Measurements from ENCODE around the gene PUSL1.

PUSL1 gene

DNA sequence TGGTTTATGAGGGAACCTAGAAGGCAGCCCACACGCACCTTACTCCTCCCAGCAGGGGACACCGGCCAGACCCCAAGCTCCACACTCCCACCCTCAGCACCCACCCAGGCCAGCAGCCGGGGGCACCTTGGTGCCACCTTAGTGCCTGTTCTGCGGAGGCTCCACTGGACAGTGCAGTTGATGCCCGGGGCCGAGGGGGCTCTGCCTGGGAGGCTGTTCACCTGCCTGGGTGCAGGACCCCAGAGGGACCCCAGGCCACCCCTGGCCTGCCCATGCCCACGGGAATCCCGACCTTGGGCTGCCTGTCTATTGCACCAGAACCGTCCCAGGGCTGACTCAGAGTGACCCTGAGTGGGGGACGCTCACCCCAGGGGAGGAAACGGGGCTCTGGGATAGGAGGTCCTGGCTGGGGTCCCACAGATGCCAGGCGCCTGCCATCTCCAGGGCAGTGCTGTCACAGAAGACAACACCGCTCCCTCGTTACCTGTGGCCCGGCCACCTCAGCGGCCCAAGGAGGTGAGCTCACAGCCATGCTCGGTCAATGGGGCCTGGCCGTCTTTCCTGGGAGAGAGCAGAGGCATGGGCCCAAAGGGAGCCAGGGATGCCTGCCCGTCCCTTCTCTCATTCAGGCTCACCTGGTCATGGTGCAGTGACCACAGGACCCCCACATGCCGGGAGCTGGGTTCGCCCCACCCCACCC lies 27.5 kb upstream of the PUSL1 start:
- no peak for DNase-seq

DNA sequence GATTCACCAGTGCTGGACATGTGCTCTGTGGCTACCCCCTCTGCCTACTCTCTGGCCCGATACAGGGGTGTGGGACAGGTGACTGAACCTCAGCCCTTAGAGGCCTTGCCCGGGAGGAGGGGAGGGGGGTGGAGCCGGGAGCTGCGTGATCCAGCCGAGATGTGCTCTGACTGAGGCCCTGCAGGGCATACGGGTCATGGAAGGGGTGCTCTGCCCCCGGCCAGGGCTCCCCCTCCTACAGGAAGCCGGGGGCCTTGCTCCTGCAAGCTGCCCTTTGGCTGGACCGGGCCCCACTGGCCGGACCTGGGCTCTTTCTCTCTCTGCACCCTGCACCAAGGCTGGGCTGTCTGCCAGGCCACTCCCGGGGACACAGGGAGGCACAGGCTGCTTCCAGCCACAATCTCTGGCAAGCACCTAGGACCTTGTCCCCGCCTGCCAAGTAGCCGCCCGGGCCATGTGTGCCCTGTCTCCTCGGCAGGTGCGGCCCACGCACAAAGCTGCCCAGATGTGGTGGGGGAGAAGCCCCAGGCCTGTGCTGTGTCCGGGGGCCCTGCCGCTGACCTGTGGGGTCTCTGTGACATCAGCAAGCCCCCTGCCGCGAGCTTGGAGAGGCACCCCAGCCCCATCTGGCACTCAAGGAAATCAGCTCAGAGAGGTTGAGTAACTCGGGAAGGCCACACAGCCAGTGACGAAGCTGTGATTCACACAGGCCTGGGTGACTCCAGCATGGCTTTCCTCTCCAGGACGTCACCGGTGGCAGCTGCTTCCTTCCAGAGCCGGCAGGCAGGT lies 26.7 kb upstream of the PUSL1 start:
- no peak for DNase-seq

DNA sequence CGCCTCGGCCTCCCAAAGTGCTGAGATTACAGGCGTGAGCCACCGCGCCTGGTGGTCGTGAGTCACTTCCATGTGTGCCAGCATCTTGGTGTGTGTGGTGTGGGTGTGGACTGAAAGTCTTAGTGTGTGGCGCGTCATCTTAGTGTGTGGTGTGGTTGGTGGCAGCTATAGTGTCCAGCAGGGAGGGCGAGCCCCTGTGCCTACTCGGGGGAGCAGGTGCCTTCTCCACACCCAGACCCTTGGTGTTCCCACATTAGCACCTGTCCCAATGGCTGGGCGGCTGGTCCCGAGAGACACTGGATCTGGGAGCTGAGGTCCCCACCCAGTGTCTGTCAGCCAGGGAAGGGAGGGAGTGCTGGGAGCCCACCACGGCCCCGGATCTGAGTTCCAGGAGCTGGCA lies 25.4 kb upstream of the PUSL1 start:
- no peak for DNase-seq

DNA sequence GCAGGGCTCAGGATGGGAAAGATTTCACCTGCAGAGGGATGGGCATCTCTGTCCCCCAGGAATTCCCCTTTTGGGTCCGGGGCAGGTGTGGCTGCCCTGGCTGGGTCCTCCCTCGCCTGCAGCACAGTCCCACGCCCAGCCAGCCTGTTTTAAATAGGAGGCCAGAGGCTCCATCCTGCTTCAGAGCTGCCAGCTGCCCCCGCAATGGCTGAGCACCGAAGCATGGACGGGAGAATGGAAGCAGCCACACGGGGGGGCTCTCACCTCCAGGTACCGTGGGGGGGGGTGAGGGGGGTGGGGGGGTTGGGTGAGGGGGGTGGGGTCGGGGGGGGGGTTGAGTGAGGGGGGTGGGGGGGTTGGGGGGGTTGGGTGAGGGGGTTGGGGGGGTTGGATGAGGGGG lies 24.6 kb upstream of the PUSL1 start:
- no peak for DNase-seq

DNA sequence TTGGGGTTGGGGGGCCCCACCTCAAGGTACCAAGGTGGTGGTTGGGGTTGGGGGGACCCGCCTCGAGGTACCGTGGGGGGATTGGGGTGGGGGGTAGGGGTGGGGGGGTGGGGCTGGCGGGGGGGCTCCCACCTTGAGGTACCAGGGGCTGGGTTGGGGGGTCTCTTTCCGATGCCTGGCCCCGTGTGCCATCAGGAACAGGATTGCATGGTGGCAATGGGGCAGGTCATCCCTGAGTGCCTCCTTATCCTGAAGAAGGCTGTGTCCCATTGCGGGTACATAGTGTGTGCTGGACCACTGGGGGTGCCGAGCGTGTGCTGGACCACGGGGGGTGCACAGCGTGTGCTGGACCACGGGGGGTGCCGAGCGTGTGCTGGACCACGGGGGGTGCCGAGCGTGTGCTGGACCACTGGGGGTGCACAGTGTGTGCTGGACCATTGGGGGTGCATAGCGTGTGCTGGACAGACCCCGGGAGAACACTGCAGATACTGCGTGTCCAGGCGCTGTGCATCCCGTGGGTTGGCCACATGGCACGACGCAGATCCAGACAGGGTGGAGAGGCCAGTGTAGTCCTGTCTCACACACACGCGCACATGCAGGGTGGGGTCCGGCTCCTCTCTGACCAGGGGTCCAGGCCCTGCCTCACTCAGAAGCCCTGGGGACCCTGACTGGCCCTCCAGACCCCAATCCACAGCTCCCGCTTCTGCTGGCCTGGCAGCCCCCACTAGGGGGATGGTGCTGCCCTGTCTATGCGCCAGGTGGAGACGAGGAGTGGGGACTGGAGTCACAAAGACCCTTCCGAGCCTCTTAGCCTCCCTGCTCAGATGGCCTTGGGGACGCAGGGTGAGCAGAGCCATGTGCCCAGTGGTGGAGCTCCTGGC lies 23.9 kb upstream of the PUSL1 start:
- no peak for DNase-seq

DNA sequence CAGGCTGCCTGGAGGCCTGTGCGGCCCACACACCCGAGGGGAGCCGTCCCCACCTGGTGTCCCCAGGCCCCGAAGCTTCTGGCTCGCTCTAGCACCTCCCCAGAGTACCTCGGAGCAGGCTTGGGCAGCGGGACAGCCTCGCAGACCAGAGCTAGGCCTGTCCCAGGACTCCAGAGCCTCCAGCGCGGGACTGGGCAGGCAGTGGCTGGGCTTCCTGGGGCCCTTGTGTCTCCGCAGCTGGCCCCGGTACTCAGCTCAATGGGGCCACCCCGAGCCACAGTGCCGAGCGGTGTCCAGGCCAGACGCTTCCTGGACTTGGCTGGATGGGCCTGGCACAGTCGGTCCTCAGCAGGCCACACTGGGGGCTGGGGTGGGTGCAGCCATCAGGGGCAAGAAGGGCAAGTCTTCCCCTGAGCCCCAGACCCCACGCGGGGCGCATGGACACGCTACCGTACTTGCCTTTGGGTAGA lies 23.3 kb upstream of the PUSL1 start:
- no peak for DNase-seq

DNA sequence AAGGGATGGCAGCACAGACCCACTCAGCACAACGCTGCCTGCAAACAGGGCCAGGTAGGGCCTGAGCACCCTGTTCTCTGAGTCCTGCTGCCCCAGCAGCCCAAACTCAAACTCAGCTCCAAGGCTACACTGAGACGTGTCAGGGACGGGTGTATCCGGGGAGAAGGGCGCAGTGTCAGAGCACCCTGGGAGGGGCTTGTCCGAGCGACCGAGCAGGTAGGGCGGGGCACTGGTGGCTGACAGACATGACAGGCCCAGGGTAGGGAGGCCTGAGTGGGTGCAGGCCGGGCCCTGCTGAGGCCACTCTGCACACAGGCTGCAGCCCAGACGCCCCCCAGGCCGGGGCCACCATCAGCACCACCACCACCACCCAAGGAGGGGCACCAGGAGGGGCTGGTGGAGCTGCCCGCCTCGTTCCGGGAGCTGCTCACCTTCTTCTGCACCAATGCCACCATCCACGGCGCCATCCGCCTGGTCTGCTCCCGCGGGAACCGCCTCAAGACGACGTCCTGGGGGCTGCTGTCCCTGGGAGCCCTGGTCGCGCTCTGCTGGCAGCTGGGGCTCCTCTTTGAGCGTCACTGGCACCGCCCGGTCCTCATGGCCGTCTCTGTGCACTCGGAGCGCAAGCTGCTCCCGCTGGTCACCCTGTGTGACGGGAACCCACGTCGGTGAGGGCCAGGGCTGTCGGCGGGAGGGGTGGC lies 22.6 kb upstream of the PUSL1 start:
- DNase-seq = no peak

DNA sequence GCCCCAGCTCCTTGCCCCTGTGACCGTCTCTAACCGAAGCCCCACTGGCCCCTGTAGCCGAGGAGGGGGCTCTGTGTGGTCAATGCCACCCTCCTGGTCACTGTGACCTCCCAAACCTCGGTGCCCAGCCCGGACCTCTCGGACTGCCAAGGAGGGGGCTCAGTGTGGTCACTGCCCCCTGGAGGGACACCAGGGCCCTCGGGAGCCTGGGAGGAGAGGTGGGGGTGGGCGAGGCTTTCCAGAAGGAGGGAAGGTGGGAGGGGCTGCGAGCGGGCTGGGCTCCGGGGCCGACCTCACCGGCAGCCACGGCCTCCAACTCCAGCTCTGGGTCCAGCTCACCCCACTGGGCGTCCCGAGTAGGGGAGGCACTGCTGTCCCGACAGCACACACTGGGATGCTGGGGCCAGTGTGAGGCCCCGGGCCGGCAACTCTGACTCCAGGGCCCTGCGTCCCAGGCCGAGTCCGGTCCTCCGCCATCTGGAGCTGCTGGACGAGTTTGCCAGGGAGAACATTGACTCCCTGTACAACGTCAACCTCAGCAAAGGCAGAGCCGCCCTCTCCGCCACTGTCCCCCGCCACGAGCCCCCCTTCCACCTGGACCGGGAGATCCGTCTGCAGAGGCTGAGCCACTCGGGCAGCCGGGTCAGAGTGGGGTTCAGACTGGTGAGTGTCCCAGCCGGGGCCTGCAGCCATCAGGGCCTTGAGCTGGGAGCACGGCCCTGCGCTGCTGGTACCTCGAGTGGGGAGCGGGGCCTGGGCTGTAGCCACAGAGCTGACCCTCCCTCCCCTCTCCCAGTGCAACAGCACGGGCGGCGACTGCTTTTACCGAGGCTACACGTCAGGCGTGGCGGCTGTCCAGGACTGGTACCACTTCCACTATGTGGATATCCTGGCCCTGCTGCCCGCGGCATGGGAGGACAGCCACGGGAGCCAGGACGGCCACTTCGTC lies 21.8 kb upstream of the PUSL1 start:
- no peak for DNase-seq

DNA sequence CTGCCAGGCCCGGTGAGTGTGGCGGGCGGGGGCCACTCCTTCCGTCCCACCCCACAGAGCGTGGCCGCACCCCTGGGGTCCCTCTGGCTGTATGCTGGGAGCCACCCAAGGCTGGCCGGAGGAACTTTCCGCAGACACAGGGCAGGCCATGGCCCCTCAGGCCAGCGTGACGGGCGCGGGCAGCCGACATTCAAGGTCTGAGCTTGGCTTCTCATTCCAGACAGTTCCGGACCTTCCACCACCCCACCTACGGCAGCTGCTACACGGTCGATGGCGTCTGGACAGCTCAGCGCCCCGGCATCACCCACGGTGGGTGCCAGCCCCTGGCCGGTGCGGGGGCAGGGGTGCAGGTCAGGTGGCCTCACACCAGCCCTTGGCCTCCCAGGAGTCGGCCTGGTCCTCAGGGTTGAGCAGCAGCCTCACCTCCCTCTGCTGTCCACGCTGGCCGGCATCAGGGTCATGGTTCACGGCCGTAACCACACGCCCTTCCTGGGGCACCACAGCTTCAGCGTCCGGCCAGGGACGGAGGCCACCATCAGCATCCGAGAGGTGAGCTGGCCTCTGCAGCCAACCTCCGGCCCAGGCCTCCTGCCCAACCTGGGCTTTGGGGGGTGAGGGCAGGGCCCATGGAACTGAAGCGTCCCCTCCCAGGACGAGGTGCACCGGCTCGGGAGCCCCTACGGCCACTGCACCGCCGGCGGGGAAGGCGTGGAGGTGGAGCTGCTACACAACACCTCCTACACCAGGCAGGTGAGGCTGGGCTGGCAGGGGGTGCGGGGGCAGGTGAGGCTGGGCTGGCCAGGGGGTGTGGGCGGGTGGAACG lies 20.9 kb upstream of the PUSL1 start:
- DNase-seq = no peak

DNA sequence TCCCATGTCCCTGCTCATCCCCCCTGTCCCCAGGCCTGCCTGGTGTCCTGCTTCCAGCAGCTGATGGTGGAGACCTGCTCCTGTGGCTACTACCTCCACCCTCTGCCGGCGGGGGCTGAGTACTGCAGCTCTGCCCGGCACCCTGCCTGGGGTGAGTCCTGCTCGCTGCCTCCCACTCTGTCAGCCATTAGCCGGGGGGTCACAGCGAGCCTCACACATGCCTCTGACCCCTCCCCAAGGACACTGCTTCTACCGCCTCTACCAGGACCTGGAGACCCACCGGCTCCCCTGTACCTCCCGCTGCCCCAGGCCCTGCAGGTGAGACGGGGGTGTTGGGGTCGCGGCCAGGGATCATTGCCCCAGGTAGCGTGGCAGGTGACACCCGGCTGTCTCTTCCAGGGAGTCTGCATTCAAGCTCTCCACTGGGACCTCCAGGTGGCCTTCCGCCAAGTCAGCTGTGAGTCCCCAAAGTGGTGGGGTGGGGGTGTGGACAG lies 18.1 kb upstream of the PUSL1 start:
- DNase-seq = peak; percentile 57 to 72

DNA sequence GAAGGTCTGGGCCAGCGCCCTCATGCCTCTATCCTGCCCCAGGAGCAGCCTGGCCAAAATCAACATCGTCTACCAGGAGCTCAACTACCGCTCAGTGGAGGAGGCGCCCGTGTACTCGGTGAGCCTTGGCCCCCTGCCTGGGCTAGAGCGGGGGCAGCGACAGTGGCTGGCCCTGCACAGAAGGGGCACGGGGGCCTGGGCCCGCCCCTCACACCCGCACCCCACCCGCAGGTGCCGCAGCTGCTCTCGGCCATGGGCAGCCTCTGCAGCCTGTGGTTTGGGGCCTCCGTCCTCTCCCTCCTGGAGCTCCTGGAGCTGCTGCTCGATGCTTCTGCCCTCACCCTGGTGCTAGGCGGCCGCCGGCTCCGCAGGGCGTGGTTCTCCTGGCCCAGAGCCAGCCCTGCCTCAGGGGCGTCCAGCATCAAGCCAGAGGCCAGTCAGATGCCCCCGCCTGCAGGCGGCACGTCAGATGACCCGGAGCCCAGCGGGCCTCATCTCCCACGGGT lies 17.3 kb upstream of the PUSL1 start:
- no peak for DNase-seq

DNA sequence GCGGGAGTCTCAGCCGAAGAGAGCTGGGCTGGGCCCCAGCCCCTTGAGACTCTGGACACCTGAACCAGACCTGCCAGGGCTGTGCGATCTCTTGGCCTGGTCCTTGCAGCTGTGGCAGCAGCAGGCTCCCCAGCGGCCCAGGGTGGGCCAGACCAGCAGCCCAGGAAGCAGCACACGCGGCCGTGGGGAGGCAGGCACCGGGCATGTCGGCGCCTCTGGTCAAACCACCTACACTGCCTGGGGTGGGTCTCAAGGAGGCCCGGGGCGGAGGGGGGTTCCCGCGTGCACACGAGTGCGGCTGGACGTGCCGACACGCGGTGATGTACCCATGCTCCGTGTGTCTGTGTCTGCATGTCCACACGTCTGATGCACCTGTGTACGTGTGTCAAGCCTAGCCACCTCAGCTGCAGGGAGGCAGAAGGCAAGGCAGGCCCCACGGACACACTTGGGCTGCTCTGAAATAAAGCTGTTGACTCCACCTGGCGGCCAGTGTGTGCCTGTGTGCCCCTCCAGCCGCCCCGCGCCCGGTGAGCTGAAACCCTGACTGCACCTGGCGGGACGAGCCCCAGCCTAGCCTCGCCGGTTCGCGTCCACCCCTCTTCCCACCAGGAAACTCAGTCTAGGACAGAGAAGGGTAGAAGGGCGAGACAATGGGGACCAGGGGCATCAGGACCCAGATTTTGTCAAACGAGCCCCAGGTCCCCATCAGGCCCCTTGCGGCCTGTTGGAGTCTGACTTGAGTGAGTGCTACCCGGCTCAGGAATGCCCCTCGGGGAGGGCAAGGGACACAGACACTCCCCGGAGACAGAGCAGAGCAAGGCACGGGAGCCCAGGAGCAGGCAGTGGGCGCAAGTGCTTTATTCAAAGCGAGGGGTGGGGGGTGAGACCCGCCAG lies 16.6 kb upstream of the PUSL1 start:
- peak; percentile 65 to 74 for DNase-seq

DNA sequence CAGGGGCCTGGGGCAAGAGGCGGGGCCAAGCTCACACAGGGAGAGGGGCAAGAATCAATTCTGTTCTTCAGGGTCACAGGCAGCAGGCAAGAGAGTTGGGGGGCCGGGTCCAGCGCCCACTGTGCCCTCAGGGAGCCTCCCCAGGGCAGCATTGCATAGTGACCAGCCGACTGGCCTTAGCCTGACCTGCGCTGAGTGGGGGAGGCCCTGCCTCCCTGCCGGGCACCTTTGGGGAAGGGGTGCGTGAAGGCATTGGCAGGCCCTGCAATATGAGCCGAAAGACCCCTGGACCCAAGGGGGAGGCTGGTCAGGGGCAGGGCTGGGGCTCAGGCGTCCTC lies 16.0 kb upstream of the PUSL1 start:
- DNase-seq = no peak

DNA sequence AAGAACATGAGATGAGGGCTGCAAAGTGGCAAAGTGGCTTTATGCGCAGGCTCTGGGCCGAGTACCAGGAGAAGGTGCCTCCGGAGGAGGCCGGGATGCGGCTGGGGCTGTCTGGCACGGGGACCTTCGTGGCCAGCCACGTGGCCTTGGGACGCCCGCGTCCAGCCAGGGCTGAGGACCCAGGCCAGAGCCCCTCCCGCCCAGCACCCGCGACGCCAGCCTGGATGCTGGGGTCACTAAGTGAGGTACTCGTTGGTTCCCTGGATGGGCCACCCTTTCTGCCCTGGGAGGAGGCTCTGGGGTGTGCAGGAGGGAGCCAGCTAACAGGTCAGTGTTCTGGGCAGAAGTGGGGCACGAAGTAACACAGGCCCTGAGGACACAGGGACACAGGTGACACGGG lies 15.5 kb upstream of the PUSL1 start:
- DNase-seq = no peak

DNA sequence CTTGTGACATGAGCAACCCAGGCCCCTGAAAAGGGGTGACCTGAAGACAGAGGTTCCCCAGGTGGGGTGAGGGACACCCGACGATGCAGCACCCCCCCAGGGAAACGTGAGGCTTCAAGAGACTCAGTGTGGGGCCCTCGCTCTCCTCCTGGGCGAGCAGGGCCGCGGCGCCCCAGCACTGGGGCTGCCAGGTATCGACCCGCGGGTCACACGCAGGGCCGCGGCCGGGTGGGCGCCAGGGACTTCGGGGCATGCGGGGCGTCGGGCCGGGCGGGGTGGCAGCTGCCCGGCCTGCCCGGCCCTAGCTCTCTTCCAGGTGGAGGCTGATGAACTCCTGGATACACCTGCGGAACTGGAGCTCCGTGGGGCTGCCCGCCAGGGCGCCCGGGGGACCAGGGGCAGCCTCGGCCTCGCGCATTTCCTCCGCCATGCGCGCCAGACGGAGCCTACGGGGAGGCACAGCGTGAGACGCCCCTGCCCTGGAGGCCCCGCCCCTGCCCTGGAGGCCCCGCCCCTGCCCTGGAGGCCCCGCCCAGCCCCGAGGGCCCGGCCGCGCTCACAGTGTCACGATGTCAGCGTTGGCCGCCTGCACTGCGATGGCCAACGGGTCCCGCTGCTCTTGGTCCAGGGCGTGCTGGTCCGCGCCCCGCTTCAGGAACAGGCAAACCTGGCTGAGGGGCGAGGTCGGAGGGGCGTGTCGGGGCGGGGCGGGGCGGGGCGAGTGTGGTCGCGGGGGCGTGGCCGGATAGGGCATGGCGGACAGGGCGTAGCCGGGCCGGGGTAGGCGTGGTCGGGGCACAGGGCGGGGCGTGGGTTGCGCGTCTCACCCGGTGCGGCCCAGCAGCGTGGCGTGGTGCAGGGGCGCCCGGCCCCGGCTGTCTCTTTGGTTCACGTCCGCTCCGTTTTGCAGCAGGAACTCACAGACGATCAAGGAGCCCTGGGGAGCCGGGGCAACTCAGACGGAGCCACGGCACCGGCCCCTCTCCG lies 14.8 kb upstream of the PUSL1 start:
- DNase-seq = no peak

DNA sequence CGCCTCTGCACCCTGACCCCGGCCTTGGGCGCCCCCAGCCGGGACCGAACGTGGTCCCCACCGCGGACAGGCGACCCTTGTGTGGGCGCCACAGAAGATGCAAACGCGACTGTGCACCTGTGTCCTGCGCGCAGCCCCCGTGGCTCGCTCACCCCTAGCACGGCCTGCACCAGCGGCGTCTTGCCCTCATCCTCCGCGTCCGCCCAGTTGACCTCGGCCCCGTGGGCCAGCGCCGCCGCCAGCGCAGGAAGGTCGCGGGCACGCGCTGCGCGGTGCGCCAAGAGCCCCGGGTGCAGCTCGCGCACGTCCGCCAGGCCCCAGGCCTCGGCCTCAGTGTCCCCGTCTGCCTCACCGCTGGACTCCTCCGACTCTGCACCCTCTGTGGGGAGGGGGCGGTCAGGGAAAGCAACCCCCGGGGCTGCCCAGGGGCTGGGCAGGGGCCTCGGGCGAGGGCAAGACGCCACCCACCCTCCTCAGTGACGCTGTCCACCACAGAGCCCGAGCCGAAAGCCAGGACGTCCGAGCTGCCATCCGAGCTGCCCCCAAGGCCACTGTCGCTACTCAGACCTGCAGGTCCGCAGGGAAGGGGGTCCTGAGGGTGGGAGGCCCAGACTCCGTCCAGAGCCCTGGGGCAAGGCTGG lies 14.0 kb upstream of the PUSL1 start:
- DNase-seq = no peak

DNA sequence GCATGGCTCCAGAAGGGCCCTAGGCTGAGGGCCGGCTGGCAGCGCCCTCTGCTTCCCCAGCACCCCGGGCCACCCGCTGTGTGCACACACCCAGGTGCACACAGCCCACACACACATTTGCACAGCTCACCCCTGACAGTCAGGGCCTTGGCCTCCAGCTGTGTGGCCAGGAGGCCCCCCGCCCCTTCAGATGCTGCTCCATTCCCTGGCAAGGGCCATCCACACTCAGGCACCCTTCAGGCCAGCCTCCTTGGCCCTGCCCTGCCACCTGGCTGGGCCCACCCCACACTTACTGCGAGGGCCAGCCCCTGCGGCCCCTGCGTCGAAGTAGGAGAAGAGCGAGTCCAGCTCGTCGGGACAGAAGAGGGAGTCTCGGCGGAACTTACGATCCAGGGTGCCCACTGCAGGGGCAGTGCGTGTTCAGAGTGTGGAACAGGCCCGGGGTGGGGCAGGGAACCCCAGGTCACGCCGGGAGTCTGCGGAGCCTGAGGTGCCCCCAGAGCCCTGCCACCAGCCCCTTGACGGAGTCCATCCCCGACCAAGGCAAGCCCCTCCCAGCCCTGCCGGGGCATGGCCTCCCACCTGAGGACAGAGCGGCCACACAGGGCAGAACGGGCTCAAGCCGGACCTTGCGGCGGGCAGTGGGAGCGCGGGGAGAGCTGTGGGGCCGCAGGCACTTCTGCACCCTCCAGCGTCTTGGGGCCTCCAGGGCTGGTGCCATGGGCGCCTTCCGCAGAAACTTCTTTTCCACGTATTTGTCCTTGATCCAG lies 13.1 kb upstream of the PUSL1 start:
- no peak for DNase-seq

All from CD4-positive, alpha-beta T cell treated with Interleukin-4 for 1 hour (primary cell).